Daoy (cell line): ENCODE data around the gene BACH2. TPM values are rescaled to one million over a fixed set of nuclear protein-coding genes. Genes with fewer than 3 reads are reported as not detected.
"Not testable (repeated sequence)": the region's sequence is repeated elsewhere in the genome, so short reads cannot be mapped to it uniquely, and the experiment has no call there.

Experiments used
- DNase-seq: peaks from one replicate; pipeline ENCODE4 v3.0.0-alpha.2; 2015; ENCODE audit warnings: low read depth
- total RNA-seq: library from RNA; depleted of rRNA; stranded (reverse); fragments of >200 nt; shearing (Covaris generic); gene quantifications from 2 replicates; pipeline ENCODE4 v1.2.3, GENCODE V29; 2014; rRNA removed

BACH2 gene
- total RNA-seq, result 0.46 and 0.60 TPM in 2 replicates

- peak; percentile 90 for DNase-seq
Measured at GRCh38 chr6:90296341-90297114, at the start of gene BACH2. TSS of gene BACH2 (minus strand) at chr6:90296843. CDS start at chr6:90008844, 287,999 bp downstream.

GRCh38 chr6:90343576-90343975 is 46.9 kb upstream of the BACH2 start:
- DNase-seq, result peak; percentile 48

GRCh38 chr6:90338409-90338808 is 41.8 kb upstream of the BACH2 start:
- no peak for DNase-seq

- no peak for DNase-seq
Measured at GRCh38 chr6:90336388-90336947, 39.8 kb upstream of the BACH2 start.

- no peak for DNase-seq
Measured at GRCh38 chr6:90333928-90334327, 37.3 kb upstream of the BACH2 start.

- not testable (repeated sequence) for DNase-seq
Measured at GRCh38 chr6:90332978-90333543, 36.4 kb upstream of the BACH2 start.

- DNase-seq, result no peak
Measured at GRCh38 chr6:90329386-90330077, 32.9 kb upstream of the BACH2 start.

GRCh38 chr6:90328004-90328403 is 31.4 kb upstream of the BACH2 start:
- DNase-seq, result peak; percentile 62

GRCh38 chr6:90326404-90327057 is 29.9 kb upstream of the BACH2 start:
- DNase-seq, result no peak

- no peak for DNase-seq
Measured at GRCh38 chr6:90323706-90324105, 27.1 kb upstream of the BACH2 start.

- no peak for DNase-seq
Measured at GRCh38 chr6:90322976-90323474, 26.4 kb upstream of the BACH2 start.

GRCh38 chr6:90319979-90320685 is 23.5 kb upstream of the BACH2 start:
- no peak for DNase-seq

GRCh38 chr6:90319044-90319443 is 22.4 kb upstream of the BACH2 start:
- peak; percentile 5 for DNase-seq

GRCh38 chr6:90315986-90316385 is 19.3 kb upstream of the BACH2 start:
- no peak for DNase-seq

GRCh38 chr6:90315354-90315950 is 18.8 kb upstream of the BACH2 start:
- DNase-seq, result no peak

- no peak for DNase-seq
Measured at GRCh38 chr6:90314514-90314913, 17.9 kb upstream of the BACH2 start.

GRCh38 chr6:90311569-90311968 is 14.9 kb upstream of the BACH2 start:
- DNase-seq, result no peak

- no peak for DNase-seq
Measured at GRCh38 chr6:90305800-90306448, 9.3 kb upstream of the BACH2 start.

- DNase-seq, result no peak
Measured at GRCh38 chr6:90304308-90304707, 7.7 kb upstream of the BACH2 start.

- DNase-seq, result no peak
Measured at GRCh38 chr6:90303039-90303438, 6.4 kb upstream of the BACH2 start.
